SK-N-SH treated with all-trans-retinoic acid at 6 μM for 48 hours (cell line): Measurements from ENCODE around the gene KANK2.
A peak's percentile ranks its signal among the peaks of the same experiment; 100 is the strongest.

Source experiments
- ATAC-seq: fragments of 200-7000 bp; cut with Tn5 transposase; 3 replicates; pipeline ENCODE4 v1.9.1; 2020; ENCODE audit warnings: mild to moderate bottlenecking, moderate library complexity
- ARNTL ChIP-seq: fragments of 450-650 bp; formaldehyde crosslinking; IDR thresholded peaks from 2 replicates; pipeline ENCODE4 v1.5.0; 2020; ENCODE audit warnings: low read depth, mild to moderate bottlenecking, moderate library complexity, borderline replicate concordance
- BACH2 ChIP-seq: fragments of 250-450 bp; sonication (Bioruptor Pico); IDR thresholded peaks from 2 replicates; pipeline ENCODE4 v1.9.0; 2021; ENCODE audit warnings: mild to moderate bottlenecking, borderline replicate concordance
- ESRRG ChIP-seq: fragments of 250-450 bp; sonication (Bioruptor Pico); IDR thresholded peaks from 2 replicates; pipeline ENCODE4 v1.6.1; 2021; ENCODE audit warnings: mild to moderate bottlenecking
- GLIS3 ChIP-seq: fragments of 250-450 bp; sonication (Bioruptor Pico); IDR thresholded peaks from 2 replicates; pipeline ENCODE4 v1.5.0; 2020; ENCODE audit warnings: mild to moderate bottlenecking, moderate library complexity
- ISL1 ChIP-seq: fragments of 250-450 bp; sonication (Bioruptor Pico); IDR thresholded peaks from 2 replicates; pipeline ENCODE4 v2.1.2; 2022; ENCODE audit warnings: mild to moderate bottlenecking, moderate library complexity
- OSR1 ChIP-seq: fragments of 250-450 bp; sonication (Bioruptor Pico); IDR thresholded peaks from 2 replicates; pipeline ENCODE4 v1.8.0; 2022; ENCODE audit warnings: moderate library complexity, mild to moderate bottlenecking, inconsistent platforms
- PPARA ChIP-seq: fragments of 250-450 bp; sonication (Bioruptor Pico); IDR thresholded peaks from 2 replicates; pipeline ENCODE4 v1.5.0; 2020; ENCODE audit warnings: mild to moderate bottlenecking, borderline replicate concordance
- RARB ChIP-seq: fragments of 250-450 bp; sonication (Bioruptor Pico); IDR thresholded peaks from 2 replicates; pipeline ENCODE4 v1.8.0; 2021; ENCODE audit warnings: mild to moderate bottlenecking, moderate library complexity
- SNAI2 ChIP-seq: fragments of 250-450 bp; sonication (Bioruptor Pico); IDR thresholded peaks from 2 replicates; pipeline ENCODE4 v1.5.0; 2020; ENCODE audit warnings: mild to moderate bottlenecking, moderate library complexity
- TCF4 ChIP-seq: fragments of 250-450 bp; sonication (Bioruptor Pico); IDR thresholded peaks from 2 replicates; pipeline ENCODE4 v1.8.0; 2021; ENCODE audit warnings: mild to moderate bottlenecking, moderate library complexity, borderline replicate concordance
- TOX ChIP-seq: fragments of 250-450 bp; sonication (Bioruptor Pico); IDR thresholded peaks from 2 replicates; pipeline ENCODE4 v1.8.0; 2021; ENCODE audit warnings: mild to moderate bottlenecking, moderate library complexity, borderline replicate concordance
- ZC3H10 ChIP-seq: fragments of 250-450 bp; sonication (Bioruptor Pico); IDR thresholded peaks from 2 replicates; pipeline ENCODE4 v1.5.1; 2021; ENCODE audit warnings: mild to moderate bottlenecking, moderate library complexity
- ZFP3 ChIP-seq: fragments of 250-450 bp; sonication (Bioruptor Pico); IDR thresholded peaks from 2 replicates; pipeline ENCODE4 v1.5.0; 2020; ENCODE audit warnings: mild to moderate bottlenecking, moderate library complexity
- ZFP30 ChIP-seq: fragments of 450-650 bp; formaldehyde crosslinking; IDR thresholded peaks from 2 replicates; pipeline ENCODE4 v1.5.0; 2022; ENCODE audit warnings: mild to moderate bottlenecking, moderate library complexity
- ZNF565 ChIP-seq: fragments of 450-650 bp; formaldehyde crosslinking; conservative IDR thresholded peaks from 2 replicates; pipeline ENCODE4 v1.5.0; 2020; ENCODE audit warnings: low read depth, mild to moderate bottlenecking, moderate library complexity
- ZNF70 ChIP-seq: fragments of 450-650 bp; formaldehyde crosslinking; IDR thresholded peaks from 2 replicates; pipeline ENCODE4 v1.5.0; 2020; ENCODE audit warnings: mild to moderate bottlenecking, moderate library complexity
- TF ChIP-seq, protein P1 (sequence below): fragments of 250-450 bp; sonication (Bioruptor Pico); IDR thresholded peaks from 2 replicates; pipeline ENCODE4 v1.5.0; 2020; ENCODE audit warnings: mild to moderate bottlenecking, moderate library complexity
- TF ChIP-seq, protein P2 (sequence below): fragments of 250-450 bp; sonication (Bioruptor Pico); IDR thresholded peaks from 2 replicates; pipeline ENCODE4 v1.5.1; 2021; ENCODE audit warnings: mild to moderate bottlenecking, moderate library complexity
- TF ChIP-seq, protein P3 (sequence below): fragments of 250-450 bp; sonication (Bioruptor Pico); IDR thresholded peaks from 2 replicates; pipeline ENCODE4 v1.5.1; 2020; ENCODE audit warnings: low read depth, mild to moderate bottlenecking, moderate library complexity
- TF ChIP-seq, protein P4 (sequence below): fragments of 250-450 bp; sonication (Bioruptor Pico); IDR thresholded peaks from 2 replicates; pipeline ENCODE4 v1.8.0; 2021; ENCODE audit warnings: low read depth, mild to moderate bottlenecking, moderate library complexity, borderline replicate concordance

KANK2 gene

DNA sequence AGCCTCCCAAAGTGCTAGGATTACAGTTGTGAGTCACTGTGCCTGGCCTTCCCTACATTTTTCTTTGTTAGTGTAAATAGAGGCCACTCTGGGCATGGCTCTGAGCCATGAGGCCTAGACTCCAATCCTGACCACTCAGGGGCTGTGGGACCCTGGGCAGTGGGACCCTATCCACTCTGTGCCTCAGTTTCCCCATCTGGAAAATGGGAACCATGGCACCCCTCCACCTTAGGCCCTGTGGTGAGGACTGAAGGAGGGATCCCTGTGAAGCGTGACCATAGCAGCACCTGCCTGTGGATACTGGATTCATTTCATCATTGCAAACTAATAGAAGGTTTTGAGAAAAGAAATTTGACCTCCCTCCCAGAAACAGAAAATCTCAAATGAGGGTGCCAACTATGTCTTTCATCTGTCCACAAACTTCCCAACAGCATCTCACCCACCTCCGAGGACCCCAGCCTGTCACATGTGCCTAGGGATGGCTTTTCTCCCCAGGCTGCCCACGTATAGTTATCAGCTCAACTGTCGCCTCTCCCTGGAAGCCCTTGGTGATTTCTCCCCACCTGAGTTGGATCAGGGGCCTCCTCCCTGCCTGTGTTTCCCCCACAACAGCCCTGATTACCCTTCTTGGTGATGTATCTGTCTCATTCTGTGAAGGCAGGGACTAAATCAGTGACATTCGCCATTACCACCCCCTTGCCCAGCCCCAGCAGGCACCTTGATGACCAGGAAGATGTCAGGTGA, 47.7 kb upstream of the KANK2 start:
- TF ChIP-seq ZC3H10 (CRISPR knock-in tag) (no peak), RARB (CRISPR knock-in tag) (no peak), ZFP30 (CRISPR knock-in tag) (no peak), ZNF565 (no peak), ESRRG (CRISPR knock-in tag) (no peak), TCF4 (CRISPR knock-in tag) (no peak), BACH2 (CRISPR knock-in tag) (no peak), PPARA (CRISPR knock-in tag) (no peak)
- TF ChIP-seq, protein P1, sequence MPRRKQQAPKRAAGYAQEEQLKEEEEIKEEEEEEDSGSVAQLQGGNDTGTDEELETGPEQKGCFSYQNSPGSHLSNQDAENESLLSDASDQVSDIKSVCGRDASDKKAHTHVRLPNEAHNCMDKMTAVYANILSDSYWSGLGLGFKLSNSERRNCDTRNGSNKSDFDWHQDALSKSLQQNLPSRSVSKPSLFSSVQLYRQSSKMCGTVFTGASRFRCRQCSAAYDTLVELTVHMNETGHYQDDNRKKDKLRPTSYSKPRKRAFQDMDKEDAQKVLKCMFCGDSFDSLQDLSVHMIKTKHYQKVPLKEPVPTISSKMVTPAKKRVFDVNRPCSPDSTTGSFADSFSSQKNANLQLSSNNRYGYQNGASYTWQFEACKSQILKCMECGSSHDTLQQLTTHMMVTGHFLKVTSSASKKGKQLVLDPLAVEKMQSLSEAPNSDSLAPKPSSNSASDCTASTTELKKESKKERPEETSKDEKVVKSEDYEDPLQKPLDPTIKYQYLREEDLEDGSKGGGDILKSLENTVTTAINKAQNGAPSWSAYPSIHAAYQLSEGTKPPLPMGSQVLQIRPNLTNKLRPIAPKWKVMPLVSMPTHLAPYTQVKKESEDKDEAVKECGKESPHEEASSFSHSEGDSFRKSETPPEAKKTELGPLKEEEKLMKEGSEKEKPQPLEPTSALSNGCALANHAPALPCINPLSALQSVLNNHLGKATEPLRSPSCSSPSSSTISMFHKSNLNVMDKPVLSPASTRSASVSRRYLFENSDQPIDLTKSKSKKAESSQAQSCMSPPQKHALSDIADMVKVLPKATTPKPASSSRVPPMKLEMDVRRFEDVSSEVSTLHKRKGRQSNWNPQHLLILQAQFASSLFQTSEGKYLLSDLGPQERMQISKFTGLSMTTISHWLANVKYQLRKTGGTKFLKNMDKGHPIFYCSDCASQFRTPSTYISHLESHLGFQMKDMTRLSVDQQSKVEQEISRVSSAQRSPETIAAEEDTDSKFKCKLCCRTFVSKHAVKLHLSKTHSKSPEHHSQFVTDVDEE (CRISPR knock-in tag) = no peak
- no peak for ATAC-seq

DNA sequence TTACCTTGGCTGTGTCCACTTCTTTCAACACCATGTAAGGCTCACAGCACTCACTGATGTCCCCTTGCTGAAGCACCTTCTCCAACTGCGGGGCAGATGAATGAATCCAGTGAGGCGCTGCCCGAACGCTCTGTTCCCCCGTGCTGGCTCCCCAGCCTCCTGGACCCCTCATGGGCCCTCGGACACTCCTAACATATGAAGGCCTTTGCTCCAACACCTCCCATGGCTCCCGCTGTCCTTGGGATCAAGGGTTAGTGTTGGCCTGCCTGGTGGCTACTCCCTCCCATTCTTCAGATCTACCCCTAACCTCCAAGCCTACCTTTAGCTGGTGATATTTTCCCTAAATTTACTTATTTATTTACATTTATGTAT, 46.4 kb upstream of the KANK2 start:
- TF ChIP-seq GLIS3 (CRISPR knock-in tag) (no peak), OSR1 (CRISPR knock-in tag) (no peak), ZC3H10 (CRISPR knock-in tag) (no peak), ISL1 (no peak), ARNTL (no peak), TOX (CRISPR knock-in tag) (no peak), ZFP30 (CRISPR knock-in tag) (no peak), ZNF70 (CRISPR knock-in tag) (no peak), ESRRG (CRISPR knock-in tag) (no peak), TCF4 (CRISPR knock-in tag) (no peak), SNAI2 (CRISPR knock-in tag) (no peak)
- TF ChIP-seq, protein P1 (CRISPR knock-in tag) = no peak
- TF ChIP-seq, protein P2, sequence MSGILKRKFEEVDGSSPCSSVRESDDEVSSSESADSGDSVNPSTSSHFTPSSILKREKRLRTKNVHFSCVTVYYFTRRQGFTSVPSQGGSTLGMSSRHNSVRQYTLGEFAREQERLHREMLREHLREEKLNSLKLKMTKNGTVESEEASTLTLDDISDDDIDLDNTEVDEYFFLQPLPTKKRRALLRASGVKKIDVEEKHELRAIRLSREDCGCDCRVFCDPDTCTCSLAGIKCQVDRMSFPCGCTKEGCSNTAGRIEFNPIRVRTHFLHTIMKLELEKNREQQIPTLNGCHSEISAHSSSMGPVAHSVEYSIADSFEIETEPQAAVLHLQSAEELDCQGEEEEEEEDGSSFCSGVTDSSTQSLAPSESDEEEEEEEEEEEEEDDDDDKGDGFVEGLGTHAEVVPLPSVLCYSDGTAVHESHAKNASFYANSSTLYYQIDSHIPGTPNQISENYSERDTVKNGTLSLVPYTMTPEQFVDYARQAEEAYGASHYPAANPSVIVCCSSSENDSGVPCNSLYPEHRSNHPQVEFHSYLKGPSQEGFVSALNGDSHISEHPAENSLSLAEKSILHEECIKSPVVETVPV (CRISPR knock-in tag) = no peak
- TF ChIP-seq, protein P3, sequence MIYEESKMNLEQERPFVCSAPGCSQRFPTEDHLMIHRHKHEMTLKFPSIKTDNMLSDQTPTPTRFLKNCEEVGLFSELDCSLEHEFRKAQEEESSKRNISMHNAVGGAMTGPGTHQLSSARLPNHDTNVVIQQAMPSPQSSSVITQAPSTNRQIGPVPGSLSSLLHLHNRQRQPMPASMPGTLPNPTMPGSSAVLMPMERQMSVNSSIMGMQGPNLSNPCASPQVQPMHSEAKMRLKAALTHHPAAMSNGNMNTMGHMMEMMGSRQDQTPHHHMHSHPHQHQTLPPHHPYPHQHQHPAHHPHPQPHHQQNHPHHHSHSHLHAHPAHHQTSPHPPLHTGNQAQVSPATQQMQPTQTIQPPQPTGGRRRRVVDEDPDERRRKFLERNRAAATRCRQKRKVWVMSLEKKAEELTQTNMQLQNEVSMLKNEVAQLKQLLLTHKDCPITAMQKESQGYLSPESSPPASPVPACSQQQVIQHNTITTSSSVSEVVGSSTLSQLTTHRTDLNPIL (CRISPR knock-in tag) = no peak
- TF ChIP-seq, all 23 proteins: peak for 0
- no peak for ATAC-seq

DNA sequence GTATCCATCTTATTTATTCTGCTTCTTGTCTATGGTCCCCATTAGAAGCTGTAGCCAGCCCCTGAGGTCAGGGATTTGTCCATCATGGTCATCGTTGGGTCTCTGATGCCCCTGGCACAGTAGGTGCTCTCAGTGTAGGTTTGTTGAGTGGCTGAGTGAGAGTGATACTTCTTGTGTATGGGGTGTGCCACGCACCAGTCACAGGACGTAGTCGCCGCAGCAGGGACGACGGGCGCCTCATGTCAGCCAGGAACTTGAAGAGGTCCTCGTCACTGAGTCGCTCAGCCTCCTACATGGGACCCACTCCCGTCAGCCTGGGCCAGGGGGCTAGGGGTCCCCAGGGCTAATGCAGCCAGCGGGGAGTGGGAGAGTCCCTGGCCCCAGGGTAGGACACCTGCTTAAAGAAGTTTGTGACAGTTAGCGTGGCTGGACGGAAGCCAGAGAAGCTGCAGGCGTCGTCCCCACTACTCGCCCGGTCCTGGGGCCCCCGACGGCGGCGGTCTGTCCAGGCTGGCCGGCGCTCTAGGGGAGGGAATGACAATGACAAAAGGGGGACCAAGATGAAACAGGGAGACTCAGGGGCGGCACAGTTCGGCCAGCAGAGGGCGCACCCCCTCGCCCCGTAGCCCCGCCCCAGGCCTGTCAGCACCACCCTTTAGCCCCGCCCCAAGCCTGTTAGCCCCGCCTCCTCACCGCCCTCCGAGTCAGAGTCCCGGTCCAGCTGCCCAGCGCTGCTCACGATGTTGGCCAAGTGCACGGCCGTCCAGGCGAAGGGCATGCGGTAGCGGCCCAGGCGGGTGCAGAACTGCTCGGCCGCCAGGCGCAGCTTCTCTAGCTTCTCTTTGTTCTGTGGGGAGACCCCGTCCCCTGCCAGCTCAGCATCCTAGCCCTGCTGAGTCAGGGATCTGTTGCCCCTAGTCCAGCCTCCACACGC, 45.8 kb upstream of the KANK2 start:
- peak; percentile 96 for ATAC-seq
- TF ChIP-seq ZFP30 (CRISPR knock-in tag) (no peak), ZC3H10 (CRISPR knock-in tag) (no peak), ZNF70 (CRISPR knock-in tag) (no peak), ZFP3 (CRISPR knock-in tag) (no peak), OSR1 (CRISPR knock-in tag) (no peak), ISL1 (no peak), ARNTL (no peak), BACH2 (CRISPR knock-in tag) (no peak), ZNF565 (no peak), GLIS3 (CRISPR knock-in tag) (no peak), TCF4 (CRISPR knock-in tag) (no peak), TOX (CRISPR knock-in tag) (no peak)
- TF ChIP-seq, protein P4, sequence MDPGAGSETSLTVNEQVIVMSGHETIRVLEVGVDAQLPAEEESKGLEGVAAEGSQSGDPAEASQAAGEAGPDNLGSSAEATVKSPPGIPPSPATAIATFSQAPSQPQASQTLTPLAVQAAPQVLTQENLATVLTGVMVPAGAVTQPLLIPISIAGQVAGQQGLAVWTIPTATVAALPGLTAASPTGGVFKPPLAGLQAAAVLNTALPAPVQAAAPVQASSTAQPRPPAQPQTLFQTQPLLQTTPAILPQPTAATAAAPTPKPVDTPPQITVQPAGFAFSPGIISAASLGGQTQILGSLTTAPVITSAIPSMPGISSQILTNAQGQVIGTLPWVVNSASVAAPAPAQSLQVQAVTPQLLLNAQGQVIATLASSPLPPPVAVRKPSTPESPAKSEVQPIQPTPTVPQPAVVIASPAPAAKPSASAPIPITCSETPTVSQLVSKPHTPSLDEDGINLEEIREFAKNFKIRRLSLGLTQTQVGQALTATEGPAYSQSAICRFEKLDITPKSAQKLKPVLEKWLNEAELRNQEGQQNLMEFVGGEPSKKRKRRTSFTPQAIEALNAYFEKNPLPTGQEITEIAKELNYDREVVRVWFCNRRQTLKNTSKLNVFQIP (CRISPR knock-in tag) = no peak
- TF ChIP-seq, protein P1 (CRISPR knock-in tag) = no peak
